Epithelial cell of proximal tubule (primary cell): ENCODE data around the gene GALNT12. TPM values are rescaled to one million over a fixed set of nuclear protein-coding genes. Genes with fewer than 3 reads are reported as not detected.

Experiments
- DNase-seq: peaks from one replicate; pipeline ENCODE4 v3.0.0-alpha.2; 2011; ENCODE audit warnings: low read depth
- H3K4me3 ChIP-seq: 2 replicates; pipeline ENCODE4 v1.5.1; 2011; ENCODE audit warnings: low read depth, mild to moderate bottlenecking, low read length
- CTCF ChIP-seq: conservative IDR thresholded peaks from 2 replicates; pipeline ENCODE4 v1.5.1; 2012; ENCODE audit warnings: low read depth, mild to moderate bottlenecking, low read length
- total RNA-seq: library from RNA; depleted of rRNA; stranded (reverse); fragments of >200 nt; gene quantifications from 2 replicates; pipeline ENCODE4 v1.2.3, GENCODE V29; 2015

The GALNT12 gene
- total RNA-seq, 1 donor from 2014 or later, result 19.5 TPM

GRCh38 chr9:98801969-98802371, 5.5 kb upstream of the GALNT12 start:
- no peak for TF ChIP-seq CTCF
- no peak for DNase-seq
- H3K4me3 ChIP-seq, result no peak overlapping the region

GRCh38 chr9:98804083-98804482, 3.4 kb upstream of the GALNT12 start:
- TF ChIP-seq CTCF, result no peak

GRCh38 chr9:98805506-98806272, 1.8 kb upstream of the GALNT12 start:
- TF ChIP-seq CTCF, result no peak
- DNase-seq, result no peak
- no peak overlapping the region for H3K4me3 ChIP-seq

More at GRCh38 chr9:98804083-98804482, 3.4 kb upstream of the GALNT12 start:
- no peak for DNase-seq
- H3K4me3 ChIP-seq, result no peak overlapping the region

- H3K4me3 ChIP-seq, result no peak overlapping the region
- DNase-seq, result peak; percentile 45
- peak; percentile 30 for TF ChIP-seq CTCF
Measured at GRCh38 chr9:98806394-98807035, 955 bp upstream of the GALNT12 start.

GRCh38 chr9:98807814-98808195, 335 bp downstream of the GALNT12 start:
- no peak for TF ChIP-seq CTCF
- H3K4me3 ChIP-seq, result peak overlapping the region; percentile 71
- DNase-seq, result no peak

GRCh38 chr9:98808411-98808815, 943 bp downstream of the GALNT12 start:
- TF ChIP-seq CTCF, result no peak
- DNase-seq, result no peak
- H3K4me3 ChIP-seq, result peak overlapping the region; percentile 71
